ENCODE results near the gene ARHGAP31.

DNA sequence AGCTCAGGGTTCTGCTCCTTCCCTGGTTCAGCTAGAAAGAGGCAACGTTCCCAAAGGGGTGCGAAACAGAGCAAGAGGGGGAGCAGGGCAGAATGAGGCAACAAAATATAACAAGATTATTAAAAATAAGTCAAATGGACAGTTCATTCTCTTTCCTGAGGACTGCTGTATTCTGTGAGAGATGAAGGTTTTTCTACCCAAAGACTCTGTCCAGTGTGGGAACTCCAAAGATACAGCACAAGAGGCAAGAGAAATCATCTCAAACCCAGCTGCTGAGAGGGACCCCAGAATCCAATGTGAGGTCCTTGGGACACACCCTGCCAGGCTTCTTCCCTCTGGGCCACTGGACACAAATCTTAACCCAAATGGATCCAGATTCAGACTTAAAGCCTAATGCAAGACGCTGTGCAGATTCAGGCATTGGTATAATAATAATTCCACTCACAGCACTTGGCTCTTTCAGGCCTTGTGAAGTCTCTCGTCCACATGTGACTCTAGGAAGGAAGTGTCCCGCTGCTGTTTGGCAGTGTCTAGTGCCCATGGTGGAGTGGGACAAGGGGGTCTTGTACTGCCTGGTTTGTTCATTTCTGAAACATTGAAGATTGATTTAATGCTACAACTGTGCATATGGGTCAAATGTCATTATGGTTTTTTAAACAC lies 14.5 kb upstream of the ARHGAP31 start:
- TF ChIP-seq, protein P1, sequence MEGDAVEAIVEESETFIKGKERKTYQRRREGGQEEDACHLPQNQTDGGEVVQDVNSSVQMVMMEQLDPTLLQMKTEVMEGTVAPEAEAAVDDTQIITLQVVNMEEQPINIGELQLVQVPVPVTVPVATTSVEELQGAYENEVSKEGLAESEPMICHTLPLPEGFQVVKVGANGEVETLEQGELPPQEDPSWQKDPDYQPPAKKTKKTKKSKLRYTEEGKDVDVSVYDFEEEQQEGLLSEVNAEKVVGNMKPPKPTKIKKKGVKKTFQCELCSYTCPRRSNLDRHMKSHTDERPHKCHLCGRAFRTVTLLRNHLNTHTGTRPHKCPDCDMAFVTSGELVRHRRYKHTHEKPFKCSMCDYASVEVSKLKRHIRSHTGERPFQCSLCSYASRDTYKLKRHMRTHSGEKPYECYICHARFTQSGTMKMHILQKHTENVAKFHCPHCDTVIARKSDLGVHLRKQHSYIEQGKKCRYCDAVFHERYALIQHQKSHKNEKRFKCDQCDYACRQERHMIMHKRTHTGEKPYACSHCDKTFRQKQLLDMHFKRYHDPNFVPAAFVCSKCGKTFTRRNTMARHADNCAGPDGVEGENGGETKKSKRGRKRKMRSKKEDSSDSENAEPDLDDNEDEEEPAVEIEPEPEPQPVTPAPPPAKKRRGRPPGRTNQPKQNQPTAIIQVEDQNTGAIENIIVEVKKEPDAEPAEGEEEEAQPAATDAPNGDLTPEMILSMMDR (IDR thresholded peaks at IDR 0.05 in 8 of 11, conservative IDR thresholded peaks at IDR 0.05 in 3 of 11) = no peak
- TF ChIP-seq POLR2A (IDR thresholded peaks at IDR 0.05) = no peak
